GM12872 (cell line): ENCODE results near the gene ATP1B3.

Source experiments
- TF ChIP-seq, protein P1 (sequence below): IDR thresholded peaks from 3 replicates; pipeline ENCODE4 v1.5.1; 2011; ENCODE audit warnings: low read depth, mild to moderate bottlenecking, low read length, moderate library complexity; ENCODE audit not compliant: insufficient read depth

The ATP1B3 gene

DNA sequence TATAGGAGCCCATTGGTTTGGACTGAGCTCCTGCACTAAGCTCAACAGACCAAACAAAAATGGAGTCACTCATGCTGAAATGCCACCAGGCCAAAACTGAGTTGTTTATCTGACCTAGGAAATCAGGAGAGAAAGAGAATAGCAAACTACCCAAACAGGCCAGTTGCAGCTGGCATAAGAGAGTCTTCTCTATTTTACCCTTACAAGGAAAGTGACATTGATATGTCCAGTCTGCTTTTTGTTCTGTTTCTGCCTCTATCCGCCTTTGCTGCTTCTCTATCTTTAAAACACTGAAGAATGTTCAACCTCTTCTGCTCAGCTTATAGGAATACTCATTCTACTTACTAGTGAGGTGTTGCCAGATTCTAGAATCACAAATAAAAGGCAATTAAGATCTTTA, 95.1 kb downstream of the ATP1B3 start:
- TF ChIP-seq, protein P1, sequence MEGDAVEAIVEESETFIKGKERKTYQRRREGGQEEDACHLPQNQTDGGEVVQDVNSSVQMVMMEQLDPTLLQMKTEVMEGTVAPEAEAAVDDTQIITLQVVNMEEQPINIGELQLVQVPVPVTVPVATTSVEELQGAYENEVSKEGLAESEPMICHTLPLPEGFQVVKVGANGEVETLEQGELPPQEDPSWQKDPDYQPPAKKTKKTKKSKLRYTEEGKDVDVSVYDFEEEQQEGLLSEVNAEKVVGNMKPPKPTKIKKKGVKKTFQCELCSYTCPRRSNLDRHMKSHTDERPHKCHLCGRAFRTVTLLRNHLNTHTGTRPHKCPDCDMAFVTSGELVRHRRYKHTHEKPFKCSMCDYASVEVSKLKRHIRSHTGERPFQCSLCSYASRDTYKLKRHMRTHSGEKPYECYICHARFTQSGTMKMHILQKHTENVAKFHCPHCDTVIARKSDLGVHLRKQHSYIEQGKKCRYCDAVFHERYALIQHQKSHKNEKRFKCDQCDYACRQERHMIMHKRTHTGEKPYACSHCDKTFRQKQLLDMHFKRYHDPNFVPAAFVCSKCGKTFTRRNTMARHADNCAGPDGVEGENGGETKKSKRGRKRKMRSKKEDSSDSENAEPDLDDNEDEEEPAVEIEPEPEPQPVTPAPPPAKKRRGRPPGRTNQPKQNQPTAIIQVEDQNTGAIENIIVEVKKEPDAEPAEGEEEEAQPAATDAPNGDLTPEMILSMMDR = no peak

DNA sequence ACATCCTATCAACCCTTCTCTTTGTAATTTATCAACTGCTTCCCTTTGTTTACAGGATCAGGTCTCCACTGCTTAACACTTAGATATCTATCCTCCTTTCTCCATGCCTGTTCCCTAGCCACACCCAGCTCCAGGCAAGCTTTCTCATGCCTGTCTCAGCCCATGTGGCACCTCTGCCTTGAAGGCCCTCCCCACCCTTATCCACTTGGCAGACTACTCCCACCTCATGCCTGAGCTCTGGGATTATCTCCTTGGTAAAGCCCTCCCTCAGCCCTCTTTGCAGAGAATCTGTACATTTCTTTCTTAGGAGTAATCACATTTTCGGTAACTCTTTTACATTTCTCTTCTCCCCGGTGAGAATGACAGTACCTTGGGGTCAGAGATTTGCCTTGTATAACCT, 96.0 kb downstream of the ATP1B3 start:
- TF ChIP-seq, protein P1 = no peak
